ENCODE measurements around the gene KCNQ1. TPM values are rescaled to one million over a fixed set of nuclear protein-coding genes. Genes with fewer than 3 reads are reported as not detected.

Gene KCNQ1
- total and polyA plus RNA-seq, 9 of the 15 experiments (the other 6 are each of a cell fraction or from before 2014, with no cell fraction given), result 0.44 TPM; not detected in 8

GRCh38 chr11:2521733-2522630, 77.2 kb downstream of the KCNQ1 start:
- 6% methylated on average over 29 of the region's 35 CpGs for WGBS (ENCODE audit: insufficient coverage, low coverage, missing lambda C conversion rate)
- Histone ChIP-seq H3K27me3 (ENCODE audit: control insufficient read depth in 2 of 2, insufficient read depth in 2 of 2, low read length in 2 of 2) (peaks cover 37 to 89% of the 10 kb centered on the region in 2 experiments; a peak in 4 of 5 replicates), H3K27ac (ENCODE audit: extremely low read depth, low read depth, low read length) (no peak overlapping the region), H3K9me3 (replicated peaks; ENCODE audit: control insufficient read depth, insufficient read depth, low read depth, low read length) (no peaks in the 10 kb centered on the region), H3K9ac (ENCODE audit: insufficient read depth in 1 of 2, low read depth in 2 of 2, low read length in 2 of 2) (no peak overlapping the region), H2AFZ (ENCODE audit: low read depth, low read length) (no peak overlapping the region), H3K9me1 (ENCODE audit: control insufficient read depth, insufficient read depth, low read length) (no peaks in the 10 kb centered on the region), H3K79me2 (ENCODE audit: control insufficient read depth, insufficient read depth, low read length) (no peaks in the 10 kb centered on the region), H3K4me3 (no peak overlapping the region), H4K20me1 (replicated peaks; ENCODE audit: control insufficient read depth, insufficient read depth, low read length) (peaks cover 7% of the 10 kb centered on the region), H3K4me1 (replicated peaks in 1 of 2; ENCODE audit: control insufficient read depth in 2 of 2, insufficient read depth in 2 of 2, low read length in 2 of 2) (peaks cover 0 to 40% of the 10 kb centered on the region in 2 experiments; a peak in 2 of 5 replicates), H3K4me2 (ENCODE audit: insufficient read depth, low read length) (no peak overlapping the region), H3K36me3 (ENCODE audit: control insufficient read depth, insufficient read depth, low read length) (no peaks in the 10 kb centered on the region)
- FAIRE-seq (no peak), ATAC-seq (no peak), DNase-seq (ENCODE audit: extremely low read depth in 1 of 4, low spot score in 3 of 4) (no peak)
- ChIA-PET CTCF (ENCODE audit: low intra/inter-chr PET ratio) (no interaction called here), POLR2A (interaction anchor here (0.7 kb wide), 1 partner anchor 72 kb away, joined by 3 read pairs; no protein-coding TSS in a partner anchor)
- in situ Hi-C loops (cut with MboI) (no loop called here), intact Hi-C loops (cut with micrococcal nuclease) (no loop called here)
- no TSS peak for BruUV-seq (replicated peaks)
- no peak for TF ChIP-seq NR1H2 (CRISPR knock-in tag; IDR thresholded peaks at IDR 0.05)
- TF ChIP-seq TCF7 (IDR thresholded peaks at IDR 0.05; ENCODE audit: borderline replicate concordance), result no peak
- TF ChIP-seq ZBTB2 (IDR thresholded peaks at IDR 0.05), result no peak
- TF ChIP-seq ZNF133 (CRISPR knock-in tag; IDR thresholded peaks at IDR 0.05), result no peak
- no peak for TF ChIP-seq TBL1XR1 (IDR thresholded peaks at IDR 0.05; ENCODE audit: low read length in 2 of 2)
- no peak for TF ChIP-seq SREBF2 (CRISPR knock-in tag; IDR thresholded peaks at IDR 0.05)
- TF ChIP-seq, protein P1, sequence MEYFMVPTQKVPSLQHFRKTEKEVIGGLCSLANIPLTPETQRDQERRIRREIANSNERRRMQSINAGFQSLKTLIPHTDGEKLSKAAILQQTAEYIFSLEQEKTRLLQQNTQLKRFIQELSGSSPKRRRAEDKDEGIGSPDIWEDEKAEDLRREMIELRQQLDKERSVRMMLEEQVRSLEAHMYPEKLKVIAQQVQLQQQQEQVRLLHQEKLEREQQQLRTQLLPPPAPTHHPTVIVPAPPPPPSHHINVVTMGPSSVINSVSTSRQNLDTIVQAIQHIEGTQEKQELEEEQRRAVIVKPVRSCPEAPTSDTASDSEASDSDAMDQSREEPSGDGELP (CRISPR knock-in tag; IDR thresholded peaks at IDR 0.05; ENCODE audit: borderline replicate concordance), result no peak
- no peak for TF ChIP-seq PTTG1 (tag; IDR thresholded peaks at IDR 0.05; ENCODE audit: low read depth)
- TF ChIP-seq NR2F6 (CRISPR knock-in tag; IDR thresholded peaks at IDR 0.05), result no peak
- no peak for TF ChIP-seq NFIX (CRISPR knock-in tag; IDR thresholded peaks at IDR 0.05; ENCODE audit: low read depth)
- no peak for TF ChIP-seq ZNF143 (CRISPR knock-in tag; IDR thresholded peaks at IDR 0.05)
- TF ChIP-seq MCM5 (IDR thresholded peaks at IDR 0.05; ENCODE audit: low read depth), result no peak
- TF ChIP-seq SIN3B (IDR thresholded peaks at IDR 0.05; ENCODE audit: low read depth), result no peak
- TF ChIP-seq FOXK1 (CRISPR knock-in tag; IDR thresholded peaks at IDR 0.05; ENCODE audit: borderline replicate concordance), result no peak
- TF ChIP-seq ZBTB34 (CRISPR knock-in tag; IDR thresholded peaks at IDR 0.05), result no peak
- TF ChIP-seq CHAMP1 (IDR thresholded peaks at IDR 0.05), result no peak
